GM18907 (cell line): ENCODE data around the gene FARSB.
"Not testable (repeated sequence)": the region's sequence is repeated elsewhere in the genome, so short reads cannot be mapped to it uniquely, and the experiment has no call there.

Experiments used
- ATAC-seq: cut with Tn5 transposase; IDR thresholded peaks from one replicate; pipeline ENCODE4 v1.9.1; 2021; ENCODE audit warnings: mild to moderate bottlenecking, moderate library complexity; ENCODE audit not compliant: unreplicated experiment

Gene FARSB

DNA sequence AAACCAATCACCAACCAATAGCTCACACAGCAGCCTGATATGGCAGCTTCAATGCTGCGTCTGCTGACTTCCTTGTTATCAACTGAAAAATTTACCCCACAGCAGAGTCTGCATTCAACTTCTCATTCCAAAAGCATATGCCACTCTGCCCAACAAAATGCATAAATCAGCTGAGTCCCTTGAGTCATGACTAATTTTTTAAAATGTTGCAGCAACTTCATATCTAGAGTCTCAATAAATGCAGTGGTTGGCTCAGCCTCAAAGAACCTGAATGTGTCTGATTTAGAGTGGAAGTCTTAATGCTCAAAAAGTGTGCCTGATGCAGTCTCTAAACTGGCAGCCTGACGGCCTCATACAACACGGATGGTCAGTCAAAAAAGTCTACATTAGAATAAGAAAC, 46.5 kb downstream of the FARSB start:
- no peak for ATAC-seq

DNA sequence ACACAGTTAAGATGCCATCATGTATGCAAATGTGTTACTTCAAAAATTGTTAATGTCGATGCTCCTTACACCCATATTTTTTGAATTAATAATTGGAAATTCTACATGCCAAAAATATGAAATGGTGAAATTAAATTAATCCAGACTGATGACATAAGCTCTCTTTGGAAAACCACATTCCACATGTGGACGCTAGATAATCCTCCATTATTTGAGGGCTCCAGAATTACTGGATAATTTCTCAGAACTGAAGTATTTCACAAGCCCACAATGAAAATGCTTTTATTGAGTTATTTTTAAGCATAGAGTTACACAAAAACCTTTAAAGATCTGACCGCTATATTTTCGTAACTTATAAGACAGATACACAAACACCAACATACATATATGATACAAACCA, 47.8 kb downstream of the FARSB start:
- no peak for ATAC-seq

DNA sequence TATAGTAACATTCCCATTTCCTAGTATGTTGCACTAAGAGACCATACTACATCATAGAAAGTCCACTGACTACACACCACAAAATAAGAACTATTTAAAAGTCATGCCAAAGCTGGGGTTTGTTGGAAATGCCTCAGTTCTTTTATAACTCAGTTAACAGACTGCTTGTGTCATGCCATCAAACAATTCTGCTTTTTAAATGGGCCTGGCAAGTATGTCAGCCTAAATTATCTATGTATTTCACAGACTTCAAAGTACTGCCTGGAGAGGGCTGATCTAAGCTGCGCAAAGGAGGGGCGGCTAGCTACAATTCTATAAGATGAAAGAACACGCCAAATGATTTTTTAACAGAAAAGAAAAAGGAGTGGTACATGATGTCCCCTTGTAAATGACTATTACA, 49.6 kb downstream of the FARSB start:
- no peak for ATAC-seq

DNA sequence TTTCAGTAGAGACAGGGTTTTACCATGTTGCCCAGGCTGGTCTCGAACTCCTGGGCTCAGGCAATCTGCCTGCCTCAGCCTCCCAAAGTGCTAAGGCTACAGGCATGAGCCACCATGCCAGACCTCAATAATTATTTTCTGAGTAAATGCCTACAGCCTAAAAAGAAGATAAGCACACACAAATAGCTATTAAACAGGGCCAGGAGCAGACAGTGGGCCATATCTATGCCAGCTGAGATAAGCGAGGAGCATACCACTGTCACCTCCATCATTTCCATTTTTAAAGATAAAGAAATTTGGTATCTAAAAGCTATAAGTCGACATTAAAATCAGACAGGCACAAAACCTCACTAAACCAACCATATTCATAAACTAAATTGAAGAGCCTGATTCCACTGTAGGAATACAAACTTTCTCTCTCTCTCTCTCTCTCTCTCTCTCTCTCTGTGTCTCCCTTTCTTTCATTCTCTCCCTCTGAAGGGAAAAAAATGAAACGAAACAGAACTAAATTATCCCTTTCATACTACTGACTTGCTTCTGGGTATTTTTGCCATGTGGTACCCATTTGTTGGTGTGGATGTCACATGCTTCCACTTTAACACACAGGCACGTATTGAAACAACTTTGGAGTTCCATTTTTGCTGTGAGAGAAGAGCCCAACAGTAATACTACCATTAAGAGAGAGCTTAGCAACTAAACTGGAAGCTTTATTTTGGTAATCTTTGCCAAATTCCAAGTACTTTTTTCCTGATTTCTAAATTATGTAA, 51.0 kb downstream of the FARSB start:
- no peak for ATAC-seq

DNA sequence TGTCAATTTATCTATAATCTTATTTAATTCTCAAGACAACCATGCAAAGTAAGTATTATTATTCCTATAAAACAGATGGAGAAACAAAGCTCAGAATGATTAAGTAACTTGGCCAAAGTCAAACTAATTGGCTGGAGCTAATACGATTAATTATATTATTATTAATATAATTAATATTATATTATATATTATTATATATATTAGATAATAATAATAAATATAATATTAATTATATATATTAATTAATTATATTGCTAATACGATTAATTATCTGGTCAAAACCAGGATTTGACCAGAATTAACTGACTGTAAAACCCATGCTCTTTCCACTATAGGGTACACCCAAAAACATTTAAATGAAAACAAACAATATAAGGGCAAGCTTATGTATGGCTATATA, 52.4 kb downstream of the FARSB start:
- no peak for ATAC-seq

DNA sequence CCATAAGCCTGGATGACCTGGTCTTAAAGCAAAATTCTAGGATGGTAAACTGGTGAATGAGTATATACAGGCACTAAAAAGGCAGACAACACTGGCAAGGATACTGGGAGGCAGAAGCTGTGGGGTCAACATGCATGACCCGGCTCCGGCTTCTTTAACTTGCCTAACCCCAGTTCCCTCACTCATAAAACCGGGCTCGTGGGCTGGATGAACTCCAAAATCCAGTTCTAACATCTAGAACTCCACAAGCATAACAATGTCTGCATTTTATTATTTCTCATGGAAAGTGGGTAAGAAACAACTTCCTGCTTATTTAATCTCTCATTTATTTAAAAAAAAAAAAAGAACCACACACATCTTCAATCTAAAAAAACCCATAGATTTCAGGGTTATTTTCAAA, 57.3 kb downstream of the FARSB start:
- ATAC-seq: no peak

DNA sequence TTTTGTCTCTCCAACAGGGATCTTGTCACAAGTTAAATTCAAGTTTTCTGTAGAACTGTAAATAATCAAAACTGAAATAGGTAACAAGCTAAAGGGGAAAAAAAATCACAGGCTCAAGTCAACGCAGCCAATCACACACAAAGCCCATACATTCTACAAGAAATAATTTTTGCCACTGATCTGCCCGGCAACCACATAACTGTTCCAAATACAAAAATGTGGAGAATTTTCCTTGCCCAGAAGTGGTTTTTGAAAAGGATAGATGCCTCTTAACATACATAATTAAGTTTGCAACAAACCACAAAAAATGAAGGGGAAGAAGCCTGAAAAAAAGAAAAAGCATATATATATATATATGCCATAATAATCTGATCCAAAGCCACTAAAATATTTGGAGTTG, 60.3 kb downstream of the FARSB start:
- no peak for ATAC-seq

DNA sequence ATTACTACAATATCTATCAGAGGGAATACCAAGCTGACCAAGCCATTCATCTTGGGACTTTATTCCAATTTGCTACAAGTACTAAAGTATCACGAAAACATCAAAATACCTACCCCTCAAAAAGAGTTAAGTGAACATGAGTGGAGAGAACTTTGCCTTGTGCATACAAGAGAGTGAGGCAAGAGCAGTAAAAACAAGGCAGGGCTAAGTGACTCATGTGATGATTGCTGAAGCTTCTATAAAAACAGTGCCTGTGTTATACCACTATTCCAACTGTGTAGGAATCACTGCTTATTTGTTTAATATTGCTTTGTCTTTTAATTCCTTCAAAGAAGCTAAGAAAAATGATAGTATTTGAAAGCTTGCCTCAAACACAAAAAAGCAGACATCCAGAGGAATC, 61.2 kb downstream of the FARSB start:
- ATAC-seq: no peak

DNA sequence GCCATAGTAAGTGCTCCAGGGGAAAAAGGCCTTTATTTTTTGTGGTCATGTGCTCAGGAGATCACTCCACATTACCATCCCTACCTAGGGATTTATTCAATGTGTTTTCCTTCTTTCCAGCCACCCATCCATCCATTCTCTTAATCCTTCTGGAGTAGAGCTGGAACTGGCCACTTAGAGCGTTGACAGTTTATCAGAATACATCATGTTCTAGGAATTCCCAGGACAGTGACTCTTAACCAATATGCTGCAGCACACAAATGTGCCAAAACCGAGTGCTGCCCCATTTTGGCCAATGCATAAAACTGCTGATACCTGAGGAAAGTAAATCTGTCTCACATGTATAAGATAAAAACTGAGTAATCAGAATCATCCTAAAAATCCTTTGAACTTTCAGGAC, 63.7 kb downstream of the FARSB start:
- ATAC-seq: no peak

DNA sequence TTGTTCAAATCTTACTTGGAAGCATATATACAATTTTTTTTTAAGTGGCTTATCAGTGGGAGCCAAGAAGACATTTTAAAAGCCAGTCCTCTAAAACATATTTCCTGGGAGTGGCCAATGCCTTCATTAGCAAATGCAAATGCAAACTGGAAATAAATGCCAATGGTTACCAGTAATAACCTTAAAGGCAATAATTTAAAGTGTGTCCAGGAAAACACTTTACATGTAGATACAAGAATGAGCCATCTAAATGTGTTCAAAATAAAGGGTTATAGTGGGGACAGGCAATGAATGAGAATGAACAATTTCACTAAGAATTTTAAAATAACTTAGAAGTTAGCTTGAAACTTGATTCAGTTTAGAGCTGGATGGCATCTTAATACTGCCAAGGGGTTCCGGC, 64.2 kb downstream of the FARSB start:
- no peak for ATAC-seq

DNA sequence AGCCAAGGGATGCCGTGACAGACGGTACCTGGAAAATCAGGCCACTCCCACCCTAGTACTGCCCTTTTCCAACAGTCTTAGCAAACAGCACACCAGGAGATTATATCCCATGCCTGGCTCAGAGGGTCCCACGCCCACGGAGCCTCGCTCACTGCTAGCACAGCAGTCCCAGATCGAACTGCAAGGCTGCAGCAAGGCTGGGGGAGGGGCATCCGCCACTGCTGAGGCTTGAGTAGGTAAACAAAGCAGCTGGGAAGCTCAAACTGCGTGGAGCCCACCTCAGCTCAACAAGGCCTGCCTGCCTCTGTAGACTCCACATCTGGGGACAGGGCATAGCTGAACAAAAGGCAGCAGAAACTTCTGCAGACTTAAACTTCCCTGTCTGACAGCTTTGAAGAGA, 71.3 kb downstream of the FARSB start:
- ATAC-seq: not testable (repeated sequence)

DNA sequence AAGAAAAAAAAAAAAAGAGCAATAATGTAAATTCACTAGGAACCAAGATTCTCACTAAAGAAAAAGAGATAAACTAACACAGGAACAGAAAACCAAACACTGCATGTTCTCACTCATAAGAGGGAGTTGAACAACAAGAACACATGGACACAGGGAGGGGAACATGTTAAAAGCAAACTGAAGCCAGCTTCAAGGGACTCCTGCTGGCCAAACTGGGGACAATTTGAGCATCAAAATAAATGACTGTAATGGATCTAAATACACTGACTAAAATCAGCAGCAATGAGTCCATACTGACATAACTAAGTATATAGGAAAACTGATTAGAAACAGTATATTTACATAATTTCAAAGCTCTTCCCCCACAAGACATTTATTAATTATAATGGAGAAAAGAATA, 73.0 kb downstream of the FARSB start:
- no peak for ATAC-seq

DNA sequence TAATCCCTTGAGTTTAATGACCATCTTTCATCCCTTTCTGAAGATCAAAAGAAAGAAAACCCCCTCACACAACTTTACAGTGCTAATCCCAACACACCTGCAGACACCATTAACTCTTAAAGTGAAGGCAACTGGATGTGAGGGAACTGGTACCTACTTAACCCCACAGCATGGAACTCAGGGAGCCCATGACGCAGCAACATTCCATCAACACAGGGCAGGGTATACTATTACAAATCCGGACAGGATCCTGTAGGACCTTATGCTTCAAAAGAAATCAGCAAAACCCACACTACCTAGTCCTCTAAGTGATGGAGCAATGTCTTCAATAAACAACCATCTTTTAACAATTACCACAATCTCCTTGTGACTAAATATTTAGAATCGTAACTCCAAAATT, 78.6 kb downstream of the FARSB start:
- ATAC-seq: no peak

DNA sequence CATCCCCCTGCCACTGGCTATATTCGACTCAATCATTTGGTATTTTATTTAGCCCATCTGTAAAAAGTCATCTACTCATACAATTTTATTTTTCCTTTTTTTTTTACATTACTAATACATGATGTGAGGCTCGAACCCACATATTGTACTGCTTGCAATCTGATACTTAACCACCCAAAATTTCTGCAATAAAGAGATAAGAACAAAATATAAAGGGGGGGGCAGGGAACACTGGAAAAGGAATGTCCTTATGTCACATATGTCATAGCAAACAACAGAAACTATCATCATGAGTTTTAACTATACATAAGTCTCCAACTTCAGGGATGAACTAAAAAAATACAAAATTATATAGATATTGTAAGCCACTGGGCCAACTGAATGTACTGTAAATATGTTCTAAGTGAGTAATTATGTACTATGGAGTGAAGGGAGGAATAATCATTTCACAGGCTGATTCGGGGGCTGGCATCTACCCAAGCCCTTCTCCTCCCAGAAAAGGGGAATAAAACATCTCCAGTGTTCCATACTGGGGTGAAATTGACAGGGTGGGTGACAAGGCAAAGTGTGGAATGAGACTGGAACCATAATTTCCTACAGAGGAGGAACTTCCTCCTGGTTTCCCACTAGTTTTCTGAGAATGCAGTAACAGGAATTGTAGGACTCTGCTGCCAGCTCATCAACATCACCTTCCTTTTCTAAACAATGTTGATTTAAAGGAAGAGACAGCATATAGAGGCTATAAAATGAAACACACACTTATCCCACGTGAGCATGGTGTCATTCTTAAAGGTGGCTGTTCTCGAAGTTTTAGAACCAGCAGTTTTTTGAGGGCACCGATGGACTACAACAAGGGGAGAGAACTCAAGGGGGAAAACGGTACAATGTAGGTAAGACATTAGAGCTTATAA, 79.5 kb downstream of the FARSB start:
- ATAC-seq: no peak

DNA sequence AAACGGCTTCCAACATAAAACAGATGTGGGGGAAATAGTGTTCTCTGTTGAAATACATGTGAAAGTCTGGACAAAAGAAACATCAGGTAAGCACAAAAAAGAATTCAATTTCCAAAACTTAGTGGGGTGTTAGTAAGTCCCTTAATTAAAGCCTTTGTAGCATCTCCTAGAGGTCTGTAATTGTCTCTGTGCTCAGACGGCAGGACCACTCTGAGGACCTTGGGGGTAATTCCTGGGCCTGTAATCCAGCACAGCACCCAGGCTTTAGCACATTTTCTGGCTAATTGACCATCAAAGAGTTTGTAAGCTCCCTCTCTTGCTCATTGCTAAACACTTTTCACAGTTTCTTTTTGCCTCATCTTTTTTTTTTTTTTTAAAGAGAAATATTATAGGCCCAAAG, 80.3 kb downstream of the FARSB start:
- no peak for ATAC-seq

DNA sequence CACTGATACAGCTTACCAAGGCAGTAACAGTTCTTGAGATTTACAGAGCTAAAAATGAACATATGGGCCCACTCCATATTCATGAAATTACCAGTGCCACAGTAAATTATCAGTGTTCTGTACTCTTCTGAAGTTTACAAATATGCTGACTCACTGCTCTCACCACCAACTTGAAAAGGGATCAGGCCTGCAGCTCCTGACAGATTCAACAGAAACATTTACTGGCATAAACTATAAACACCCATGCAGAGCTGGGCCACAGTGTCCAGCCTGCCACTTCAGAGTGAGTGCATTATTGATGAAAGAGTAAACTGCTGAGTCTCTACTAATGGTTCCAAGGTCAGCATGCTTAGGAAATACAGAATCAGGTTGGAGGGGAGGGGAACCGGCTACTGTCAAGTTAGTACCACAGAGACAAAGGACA, 83.1 kb downstream of the FARSB start:
- no peak for ATAC-seq

DNA sequence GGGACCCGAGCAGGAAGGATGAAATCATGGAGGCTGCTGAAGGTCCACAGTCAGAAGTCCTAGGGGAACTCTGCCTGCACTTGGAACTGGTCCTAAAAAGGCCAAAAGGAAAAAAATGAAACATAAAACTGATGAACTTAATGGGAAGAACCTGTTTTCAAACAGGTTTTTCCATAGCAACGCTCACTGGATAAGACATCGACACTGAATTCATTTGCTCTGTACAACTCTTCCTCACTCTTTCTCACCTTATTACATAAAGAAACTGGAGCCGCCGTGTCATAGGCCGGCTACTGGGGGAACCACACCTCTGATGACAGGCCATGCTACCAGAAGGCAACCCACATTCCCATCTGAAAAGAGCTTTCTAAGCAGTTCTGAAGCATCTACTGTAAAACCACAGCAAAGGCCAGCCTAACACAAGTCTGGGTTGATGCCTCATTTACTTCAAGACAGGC, 83.6 kb downstream of the FARSB start:
- ATAC-seq: no peak

DNA sequence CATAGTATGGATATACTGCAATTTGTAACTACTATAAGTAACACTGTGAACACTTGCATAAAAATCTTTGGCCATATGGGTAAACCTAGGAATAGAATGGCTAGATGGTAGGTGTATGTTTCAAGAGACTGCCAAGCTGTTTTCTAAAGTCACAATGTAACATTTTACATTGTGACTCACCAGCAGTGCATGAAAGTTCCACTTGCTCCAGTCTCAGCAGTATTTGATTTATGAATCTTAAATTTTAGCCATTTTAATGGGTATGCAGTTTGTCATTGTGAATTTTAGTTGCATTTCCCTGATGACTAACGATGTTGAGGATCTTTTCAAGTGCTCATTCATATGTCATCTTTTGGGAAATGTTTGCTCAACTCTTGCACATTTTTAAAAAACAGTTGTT, 86.1 kb downstream of the FARSB start:
- ATAC-seq: no peak

DNA sequence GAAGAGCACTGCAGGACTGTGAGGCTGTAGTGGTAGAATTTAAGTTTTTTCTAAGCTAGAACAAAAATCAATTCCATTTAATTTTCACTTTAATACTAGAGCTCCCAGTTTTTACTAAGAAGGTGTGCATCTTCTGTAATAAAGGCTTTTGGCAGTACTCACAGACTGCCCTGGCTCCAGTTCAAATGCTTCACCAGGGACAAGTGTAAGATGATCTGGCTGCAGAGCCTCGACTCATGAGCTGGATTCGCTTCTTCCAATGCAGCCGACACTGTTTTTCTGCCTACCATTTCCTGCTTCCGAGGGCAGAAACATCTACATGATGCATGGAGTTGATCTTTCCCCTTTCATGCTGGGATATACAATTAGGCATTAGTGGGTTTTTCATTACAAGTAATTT, 87.0 kb downstream of the FARSB start:
- ATAC-seq: no peak

DNA sequence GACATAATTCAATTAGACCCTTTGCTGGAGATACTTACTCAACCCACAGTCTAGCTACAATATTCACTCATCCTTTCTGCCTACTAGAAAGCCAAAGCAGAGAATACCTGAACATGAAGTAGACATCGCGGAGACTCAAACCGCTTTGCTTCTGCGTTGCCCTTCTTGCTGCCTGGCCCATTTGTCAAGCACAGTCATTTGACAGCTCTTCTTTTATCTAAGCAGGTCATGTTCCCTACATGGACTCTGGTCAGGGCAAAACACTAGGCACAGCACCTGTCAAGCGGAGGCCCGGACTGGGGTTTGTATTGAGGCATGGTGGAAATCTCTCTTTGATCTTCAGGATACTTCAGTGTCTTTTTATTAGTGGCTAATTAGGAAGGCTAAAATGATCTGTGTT, 89.7 kb downstream of the FARSB start:
- ATAC-seq: no peak

DNA sequence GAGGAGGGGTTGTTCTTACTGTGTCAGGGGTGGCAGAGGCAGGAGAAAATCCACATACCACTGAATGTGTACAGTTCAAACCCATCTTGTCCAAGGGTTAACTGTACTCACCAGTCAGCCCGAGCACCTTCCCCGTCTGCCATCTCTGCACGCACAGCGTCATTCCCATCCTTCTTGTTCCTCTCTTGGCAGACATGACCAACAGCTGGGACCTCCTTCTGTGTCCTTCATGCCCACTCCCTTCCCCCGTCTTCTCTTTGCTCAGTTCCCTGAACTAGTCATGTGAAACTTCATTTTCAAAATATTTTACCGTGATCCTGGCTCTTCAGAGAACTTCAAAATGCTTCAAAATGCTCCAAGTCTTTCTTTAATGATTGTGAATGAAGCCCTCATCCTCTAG, 92.0 kb downstream of the FARSB start:
- no peak for ATAC-seq

DNA sequence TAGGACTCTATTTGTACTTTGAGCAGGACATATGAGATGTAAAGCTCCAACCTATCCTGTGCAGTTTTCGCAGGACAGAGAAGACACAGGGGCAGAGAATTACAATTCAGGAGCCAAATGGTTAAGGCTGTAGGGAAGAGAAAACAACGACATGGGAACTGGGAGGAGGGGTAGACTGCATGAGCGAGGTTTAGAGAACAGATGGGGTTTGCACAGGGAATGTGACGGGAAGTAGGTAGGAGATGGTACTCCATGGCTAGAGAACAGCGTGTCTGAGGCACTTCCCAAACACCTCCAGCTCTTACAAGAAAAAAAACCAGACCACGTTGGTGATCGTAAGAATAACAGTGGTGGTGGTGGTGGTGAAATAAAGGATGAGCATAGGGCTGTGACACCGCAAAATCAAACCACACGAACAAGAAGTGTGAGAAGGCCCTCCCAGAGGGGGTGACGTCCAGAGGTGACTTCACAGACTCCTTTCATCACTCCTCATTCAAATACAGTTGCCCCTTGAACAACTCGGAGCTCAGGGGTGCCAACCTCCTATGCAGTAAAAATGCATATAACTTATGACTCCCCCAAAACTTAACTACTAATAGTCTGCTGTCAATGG, 92.7 kb downstream of the FARSB start:
- ATAC-seq: no peak
